Measurements from ENCODE around the gene NPRL2.
A peak's percentile ranks its signal among the peaks of the same experiment; 100 is the strongest.

The NPRL2 gene

DNA sequence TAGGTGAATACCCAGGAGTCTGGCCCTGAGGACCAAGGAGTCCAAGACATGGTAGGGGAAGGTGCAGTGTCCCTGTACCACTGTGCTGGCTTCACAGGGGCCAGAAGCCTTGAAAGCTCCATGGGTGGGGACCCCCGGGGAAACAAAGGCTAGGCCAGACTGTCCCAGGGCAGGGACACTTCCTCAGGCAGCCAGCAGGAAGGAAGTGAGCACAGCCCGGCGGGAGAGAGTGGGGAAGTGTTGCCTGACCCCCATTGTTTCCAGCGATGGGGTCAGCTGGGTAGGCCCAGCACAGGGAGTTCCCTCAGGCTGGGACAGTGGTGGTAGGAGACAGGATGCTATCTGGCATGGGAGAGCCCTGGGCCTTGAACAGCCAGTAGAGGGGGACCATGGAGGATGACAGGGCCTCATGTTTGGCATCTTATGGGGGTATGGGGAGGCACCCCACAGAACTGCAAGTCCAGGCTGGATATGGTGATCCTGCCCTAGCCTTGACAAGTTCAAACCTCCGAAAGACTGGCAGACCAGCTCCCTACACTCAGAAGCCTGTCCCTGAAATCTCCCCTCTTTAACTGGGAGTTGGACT is 26.9 kb downstream of the NPRL2 start:
- DNase-seq (ENCODE audit: low read depth): no peak
- no peak overlapping the region for H3K4me3 ChIP-seq (ENCODE audit: low read depth, low read length)
- TF ChIP-seq, protein P1, sequence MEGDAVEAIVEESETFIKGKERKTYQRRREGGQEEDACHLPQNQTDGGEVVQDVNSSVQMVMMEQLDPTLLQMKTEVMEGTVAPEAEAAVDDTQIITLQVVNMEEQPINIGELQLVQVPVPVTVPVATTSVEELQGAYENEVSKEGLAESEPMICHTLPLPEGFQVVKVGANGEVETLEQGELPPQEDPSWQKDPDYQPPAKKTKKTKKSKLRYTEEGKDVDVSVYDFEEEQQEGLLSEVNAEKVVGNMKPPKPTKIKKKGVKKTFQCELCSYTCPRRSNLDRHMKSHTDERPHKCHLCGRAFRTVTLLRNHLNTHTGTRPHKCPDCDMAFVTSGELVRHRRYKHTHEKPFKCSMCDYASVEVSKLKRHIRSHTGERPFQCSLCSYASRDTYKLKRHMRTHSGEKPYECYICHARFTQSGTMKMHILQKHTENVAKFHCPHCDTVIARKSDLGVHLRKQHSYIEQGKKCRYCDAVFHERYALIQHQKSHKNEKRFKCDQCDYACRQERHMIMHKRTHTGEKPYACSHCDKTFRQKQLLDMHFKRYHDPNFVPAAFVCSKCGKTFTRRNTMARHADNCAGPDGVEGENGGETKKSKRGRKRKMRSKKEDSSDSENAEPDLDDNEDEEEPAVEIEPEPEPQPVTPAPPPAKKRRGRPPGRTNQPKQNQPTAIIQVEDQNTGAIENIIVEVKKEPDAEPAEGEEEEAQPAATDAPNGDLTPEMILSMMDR (IDR thresholded peaks at IDR 0.05; ENCODE audit: control insufficient read depth, extremely low read depth, insufficient read depth): no peak

DNA sequence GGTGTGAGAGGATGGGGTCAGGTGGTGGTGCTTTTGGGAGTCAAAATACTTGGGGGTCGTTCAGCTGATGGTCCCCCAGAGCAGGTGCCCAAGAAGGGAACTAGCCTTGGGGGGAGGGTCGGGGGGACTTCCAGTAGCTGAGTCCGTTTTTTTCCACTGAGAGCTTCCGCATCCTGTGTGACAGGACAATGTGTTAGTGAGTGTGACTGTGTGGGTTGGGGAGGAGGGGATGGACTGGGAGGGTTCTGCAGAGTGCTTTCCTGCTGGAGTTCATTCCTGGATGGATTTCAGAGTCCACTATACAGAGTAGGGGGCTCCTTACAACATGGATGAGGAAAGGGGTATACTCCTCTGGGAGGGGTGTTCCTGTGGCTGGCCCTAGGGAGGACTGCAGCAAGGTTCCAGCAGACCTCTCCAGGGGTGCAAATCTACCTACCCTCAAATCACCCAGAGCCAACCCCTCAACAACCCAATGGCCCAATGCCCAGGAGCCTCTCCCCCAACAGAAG is 27.4 kb downstream of the NPRL2 start:
- TF ChIP-seq, protein P1 (IDR thresholded peaks at IDR 0.05; ENCODE audit: control insufficient read depth, extremely low read depth, insufficient read depth): no peak
- no peak overlapping the region for H3K4me3 ChIP-seq (ENCODE audit: low read depth, low read length)
- DNase-seq (ENCODE audit: low read depth): no peak

DNA sequence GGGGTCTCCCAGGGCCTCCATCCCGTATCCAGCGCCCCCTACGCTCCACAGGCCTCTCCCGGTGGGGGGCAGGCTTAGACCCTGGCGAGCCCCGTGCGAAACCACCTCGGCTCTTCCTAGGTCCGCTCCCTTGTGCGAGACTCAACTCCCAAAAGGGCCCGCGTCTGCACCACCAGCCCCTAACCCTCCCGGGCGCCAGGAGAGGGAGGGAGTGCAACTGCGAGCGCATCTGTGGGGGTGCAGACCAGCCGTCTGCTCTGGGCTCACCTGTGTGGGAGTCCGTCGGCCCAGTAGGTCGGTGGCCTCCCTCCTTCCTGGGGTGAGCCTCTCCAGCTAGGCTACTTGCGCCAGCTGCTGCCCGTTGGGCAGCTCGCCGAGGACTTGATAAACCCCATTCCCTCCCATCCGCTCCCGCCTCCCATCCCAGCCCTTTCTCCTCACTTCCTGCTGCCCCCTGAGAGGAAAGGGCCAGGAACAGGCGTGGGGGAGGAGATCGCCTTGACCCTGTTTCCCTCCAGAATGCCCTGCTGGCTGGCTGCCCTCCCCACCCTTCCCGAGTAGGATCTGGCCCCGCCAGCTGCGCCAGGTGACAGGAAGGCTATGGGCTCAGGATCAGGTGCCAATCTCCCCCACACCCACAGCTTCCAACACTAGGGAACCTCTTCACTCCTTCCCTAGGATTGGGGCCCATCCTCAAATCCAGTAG is 28.0 kb downstream of the NPRL2 start, which contains the start of gene HYAL2:
HYAL2 (minus strand) TSS at position 360 of the 706 bp plus-strand sequence. CDS start 2,256 bp downstream, outside the sequence.
- peak within 1 kb of the TSS; percentile 95 for H3K4me3 ChIP-seq (ENCODE audit: low read depth, low read length)
- TF ChIP-seq, protein P1 (IDR thresholded peaks at IDR 0.05; ENCODE audit: control insufficient read depth, extremely low read depth, insufficient read depth): no peak
- DNase-seq (ENCODE audit: low read depth): no peak

DNA sequence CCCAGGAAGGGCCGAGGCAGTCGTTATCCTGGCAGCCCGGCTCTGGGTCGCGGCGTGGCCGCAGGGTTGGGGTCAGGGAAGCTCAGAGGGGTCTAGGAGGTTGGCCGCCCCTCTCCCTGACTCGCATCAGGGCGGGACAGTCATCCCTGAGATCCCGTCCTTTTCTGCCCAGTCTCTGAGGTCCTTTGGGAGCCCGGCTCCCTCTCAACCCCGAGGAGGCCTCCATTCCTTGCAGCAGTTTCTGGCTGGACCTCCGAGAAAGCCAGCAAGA is 28.5 kb downstream of the NPRL2 start:
- no peak for DNase-seq (ENCODE audit: low read depth)
- TF ChIP-seq, protein P1 (IDR thresholded peaks at IDR 0.05; ENCODE audit: control insufficient read depth, extremely low read depth, insufficient read depth): no peak
- H3K4me3 ChIP-seq (ENCODE audit: low read depth, low read length): peak overlapping the region; percentile 95

DNA sequence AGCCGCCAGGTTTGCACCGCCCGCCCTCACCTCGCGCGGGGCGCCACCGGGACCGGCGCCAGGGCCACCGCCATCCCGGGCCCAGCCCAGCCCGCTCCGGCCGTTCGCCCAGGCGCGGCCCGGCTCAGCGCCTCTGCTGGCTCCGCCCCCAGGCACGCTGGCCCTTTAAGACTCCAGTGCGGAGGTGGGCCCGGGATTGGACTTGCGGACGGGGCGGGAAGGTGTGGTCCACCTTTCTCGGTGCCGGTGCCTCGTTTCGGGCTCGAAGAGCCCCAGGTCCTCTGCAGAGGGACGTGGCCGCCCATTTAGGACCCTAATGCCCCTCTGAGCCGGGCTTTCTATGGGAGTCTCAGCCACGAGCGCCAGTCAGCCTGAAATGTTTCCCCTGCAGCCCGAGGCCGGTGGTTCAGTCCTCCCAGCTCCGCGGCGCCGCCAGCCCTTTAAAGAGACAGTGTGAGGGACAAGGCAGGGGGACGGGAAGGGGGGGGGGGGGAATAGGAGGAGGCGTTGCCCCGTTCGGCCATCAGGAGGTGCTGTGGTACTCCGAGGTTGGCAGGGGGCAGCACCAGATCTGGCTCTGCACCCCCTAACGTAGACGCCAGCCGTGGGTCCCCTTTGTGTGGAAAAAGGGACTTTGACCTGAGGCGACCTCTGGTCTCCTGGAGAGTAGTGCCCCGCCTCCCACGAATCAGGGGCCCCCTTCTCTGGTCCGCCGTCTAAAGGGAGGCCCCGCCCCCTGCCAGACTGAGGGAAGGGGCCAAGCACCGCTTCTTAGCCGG is 29.1 kb downstream of the NPRL2 start:
- peak overlapping the region; percentile 95 for H3K4me3 ChIP-seq (ENCODE audit: low read depth, low read length)
- TF ChIP-seq, protein P1 (IDR thresholded peaks at IDR 0.05; ENCODE audit: control insufficient read depth, extremely low read depth, insufficient read depth): peak; percentile 59
- DNase-seq (ENCODE audit: low read depth): no peak

DNA sequence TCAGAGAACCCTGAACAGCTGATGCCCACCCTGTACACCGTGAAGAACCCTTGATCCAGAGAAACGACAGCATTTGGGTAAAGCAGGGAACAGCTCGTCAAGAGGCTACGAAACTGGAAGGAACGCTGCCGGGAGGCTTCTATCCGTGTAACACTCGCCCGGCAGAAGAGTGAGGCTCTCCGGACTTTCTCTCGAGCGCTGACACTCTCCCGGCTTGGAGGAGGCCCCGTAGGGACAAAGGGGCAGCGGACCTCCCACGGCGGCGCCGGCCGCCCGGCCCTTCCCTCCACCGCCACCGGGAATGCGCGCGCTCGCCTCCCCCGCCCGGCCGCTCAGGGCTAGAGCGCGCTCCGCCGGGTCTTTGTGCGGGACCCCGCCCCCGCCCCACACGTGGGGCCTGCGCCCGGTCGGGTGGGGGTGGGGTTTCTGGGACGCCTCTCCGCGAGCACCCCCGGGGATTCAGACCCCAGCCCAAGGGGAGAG is 29.7 kb downstream of the NPRL2 start:
- H3K4me3 ChIP-seq (ENCODE audit: low read depth, low read length): peak overlapping the region; percentile 95
- TF ChIP-seq, protein P1 (IDR thresholded peaks at IDR 0.05; ENCODE audit: control insufficient read depth, extremely low read depth, insufficient read depth): no peak
- DNase-seq (ENCODE audit: low read depth): no peak
